NB4 (cell line): ENCODE measurements around the gene LHFPL5.

ENCODE experiments used
- DNase-seq: peaks from one replicate; pipeline ENCODE4 v3.0.0; 2010; ENCODE audit warnings: low read depth
- H3K4me3 ChIP-seq: one replicate; pipeline ENCODE4 v1.5.1; 2011; ENCODE audit warnings: mild to moderate bottlenecking, low read depth, low read length, moderate library complexity
- CTCF ChIP-seq: IDR thresholded peaks from one replicate; pipeline ENCODE4 v1.5.1; 2012; ENCODE audit warnings: low read depth, low read length
- MAX ChIP-seq: IDR thresholded peaks from 2 replicates; pipeline ENCODE4 v1.6.1; 2011; ENCODE audit warnings: low read depth, low read length
- MYC ChIP-seq: IDR thresholded peaks from 2 replicates; pipeline ENCODE4 v1.6.1; 2011; ENCODE audit warnings: low read depth, low read length
- POLR2A ChIP-seq: IDR thresholded peaks from 2 replicates; pipeline ENCODE4 v1.6.1; 2011; ENCODE audit warnings: mild to moderate bottlenecking; ENCODE audit not compliant: insufficient read length; ENCODE audit errors: extremely low read depth

LHFPL5 gene

GRCh38 chr6:35778437-35778836 lies 26.7 kb upstream of the LHFPL5 start:
- no peak for DNase-seq
- H3K4me3 ChIP-seq: no peak overlapping the region
- TF ChIP-seq MYC (no peak), MAX (no peak), CTCF (no peak)

GRCh38 chr6:35780719-35781118 lies 24.4 kb upstream of the LHFPL5 start, which contains the start of gene CLPSL1:
CLPSL1 (plus strand) TSS chr6:35781019; CDS start chr6:35781111, 92 bp downstream.
- no peak for DNase-seq
- no peak within 1 kb of the TSS for H3K4me3 ChIP-seq
- TF ChIP-seq MYC (no peak), MAX (no peak), POLR2A (no peak), CTCF (no peak)

GRCh38 chr6:35781290-35781689 lies 23.9 kb upstream of the LHFPL5 start:
- no peak for TF ChIP-seq MAX
- no peak for TF ChIP-seq POLR2A
- no peak for TF ChIP-seq MYC
- TF ChIP-seq CTCF: no peak
- DNase-seq: no peak
- H3K4me3 ChIP-seq: no peak overlapping the region

GRCh38 chr6:35782424-35782823 lies 22.7 kb upstream of the LHFPL5 start:
- H3K4me3 ChIP-seq: no peak overlapping the region
- DNase-seq: no peak
- TF ChIP-seq MYC: no peak
- no peak for TF ChIP-seq MAX
- TF ChIP-seq CTCF: no peak
- no peak for TF ChIP-seq POLR2A

GRCh38 chr6:35784200-35784599 lies 21.0 kb upstream of the LHFPL5 start:
- DNase-seq: no peak
- no peak overlapping the region for H3K4me3 ChIP-seq
- TF ChIP-seq CTCF (no peak), POLR2A (no peak), MAX (no peak), MYC (no peak)

- TF ChIP-seq MAX (no peak), MYC (no peak), POLR2A (no peak), CTCF (no peak)
- no peak for DNase-seq
- H3K4me3 ChIP-seq: no peak overlapping the region
Observed at GRCh38 chr6:35786272-35786671, 18.9 kb upstream of the LHFPL5 start.
